HL-60/S4 (cell line): ENCODE measurements around the gene HAT1.

ENCODE experiments used
- in situ Hi-C: fragments of 300-500 bp; cut with MboI; formaldehyde crosslinking; loops from 2 replicates; pipeline ENCODE4 v1.14.3; 2022; ENCODE audit warnings: low sequenced_read_pairs

Gene HAT1

DNA sequence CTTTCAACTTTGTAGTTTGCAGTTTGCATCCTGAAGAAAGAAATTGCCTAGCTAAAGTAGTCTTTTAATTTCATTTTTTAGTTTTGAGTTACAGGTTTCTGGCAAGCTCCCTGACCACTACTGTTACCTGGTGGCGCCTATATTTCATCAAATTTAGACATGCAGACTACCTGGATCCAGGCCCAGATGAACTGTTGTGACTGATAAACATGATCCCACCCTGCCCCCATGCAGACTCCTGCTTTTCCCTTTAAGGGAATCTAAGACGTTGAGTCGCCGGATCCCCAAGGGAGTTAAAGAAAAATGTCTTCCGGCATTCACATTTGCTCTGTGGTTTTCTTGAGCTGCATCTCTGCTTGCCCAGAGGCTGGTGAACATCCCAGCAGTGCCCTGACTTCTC is 99.7 kb downstream of the HAT1 start:
- in situ Hi-C loops = no loop called here

DNA sequence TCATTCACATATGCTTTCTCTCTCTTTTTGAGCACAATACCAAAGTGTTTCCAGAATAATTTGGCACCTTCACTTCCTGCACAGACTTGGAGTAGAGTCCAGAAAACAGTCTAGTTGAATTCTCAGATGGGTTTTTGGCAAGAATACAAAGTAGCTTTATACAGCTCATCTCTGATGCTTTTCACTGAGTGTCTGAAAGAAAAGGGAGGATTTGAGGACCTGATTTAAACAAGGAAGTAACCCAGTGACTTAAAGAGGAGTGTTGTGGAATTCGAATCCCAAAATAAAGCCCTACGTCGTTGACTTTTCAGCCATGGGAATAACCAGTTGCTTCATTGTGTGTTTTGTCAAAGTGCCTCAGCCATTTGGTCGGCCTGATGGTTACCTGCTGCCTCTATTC is 109.3 kb downstream of the HAT1 start:
- in situ Hi-C loops = no loop called here
